HepG2 (cell line): ENCODE data around the gene TMEM39B.

Experiments
- EP300 ChIP-seq, 3 experiments: sonication (generic) in 1 of 3; formaldehyde crosslinking in 1 of 3; IDR thresholded peaks; 2 replicates each; pipeline versions ENCODE4 v1.5.1 to v1.6.1; 2011 to 2020; ENCODE audit warnings: low read depth in 2 of 3, low read length in 2 of 3, borderline replicate concordance in 1 of 3, improper control_type of control experiment in 1 of 3, mild to moderate bottlenecking in 1 of 3, missing genetic modification reagents in 1 of 3, moderate library complexity in 1 of 3
- ZBTB44 ChIP-seq: sonication (generic); formaldehyde crosslinking; IDR thresholded peaks from 2 replicates; pipeline ENCODE4 v1.4.0; 2020; ENCODE audit warnings: missing genetic modification reagents
- ZNF224 ChIP-seq: sonication (generic); formaldehyde crosslinking; IDR thresholded peaks from 2 replicates; pipeline ENCODE4 v1.5.0; 2020; ENCODE audit warnings: mild to moderate bottlenecking, missing genetic modification reagents
- ZNF34 ChIP-seq: sonication (generic); formaldehyde crosslinking; IDR thresholded peaks from 2 replicates; pipeline ENCODE4 v1.4.0; 2020; ENCODE audit warnings: mild to moderate bottlenecking, missing genetic modification reagents, borderline replicate concordance

GRCh38 chr1:32051706-32052105 is 21.0 kb upstream of the TMEM39B start:
- TF ChIP-seq ZNF224 (CRISPR knock-in tag) (no peak), EP300 (IDR thresholded peaks at IDR 0.05; ENCODE audit: low read depth in 2 of 2, low read length in 2 of 2) (no peak), EP300 (CRISPR knock-in tag; IDR thresholded peaks at IDR 0.05; ENCODE audit: borderline replicate concordance) (no peak), ZBTB44 (no peak), ZNF34 (CRISPR knock-in tag) (no peak)
